Caki2 (cell line): ENCODE measurements around the gene CCDC186. TPM values are rescaled to one million over a fixed set of nuclear protein-coding genes. Genes with fewer than 3 reads are reported as not detected.
A peak's percentile ranks its signal among the peaks of the same experiment; 100 is the strongest.

ENCODE experiments used
- DNase-seq: peaks from one replicate; pipeline ENCODE4 v3.0.0-alpha.2; 2015; ENCODE audit warnings: low read depth
- in situ Hi-C: cut with HindIII; loops from 2 replicates; pipeline ENCODE4 v1.10.0; 2016; ENCODE audit warnings: low sequenced_read_pairs, low pct_unique_long_range_greater_than_20kb, mixed read lengths
- total RNA-seq: library from RNA; depleted of rRNA; stranded (reverse); fragments of >200 nt; shearing (Covaris generic); gene quantifications from 2 replicates; pipeline ENCODE4 v1.2.3, GENCODE V29; 2014; ENCODE audit warnings: low replicate concordance; rRNA removed

Gene CCDC186
- 0.49 and 1.6 TPM in 2 replicates for total RNA-seq

DNA sequence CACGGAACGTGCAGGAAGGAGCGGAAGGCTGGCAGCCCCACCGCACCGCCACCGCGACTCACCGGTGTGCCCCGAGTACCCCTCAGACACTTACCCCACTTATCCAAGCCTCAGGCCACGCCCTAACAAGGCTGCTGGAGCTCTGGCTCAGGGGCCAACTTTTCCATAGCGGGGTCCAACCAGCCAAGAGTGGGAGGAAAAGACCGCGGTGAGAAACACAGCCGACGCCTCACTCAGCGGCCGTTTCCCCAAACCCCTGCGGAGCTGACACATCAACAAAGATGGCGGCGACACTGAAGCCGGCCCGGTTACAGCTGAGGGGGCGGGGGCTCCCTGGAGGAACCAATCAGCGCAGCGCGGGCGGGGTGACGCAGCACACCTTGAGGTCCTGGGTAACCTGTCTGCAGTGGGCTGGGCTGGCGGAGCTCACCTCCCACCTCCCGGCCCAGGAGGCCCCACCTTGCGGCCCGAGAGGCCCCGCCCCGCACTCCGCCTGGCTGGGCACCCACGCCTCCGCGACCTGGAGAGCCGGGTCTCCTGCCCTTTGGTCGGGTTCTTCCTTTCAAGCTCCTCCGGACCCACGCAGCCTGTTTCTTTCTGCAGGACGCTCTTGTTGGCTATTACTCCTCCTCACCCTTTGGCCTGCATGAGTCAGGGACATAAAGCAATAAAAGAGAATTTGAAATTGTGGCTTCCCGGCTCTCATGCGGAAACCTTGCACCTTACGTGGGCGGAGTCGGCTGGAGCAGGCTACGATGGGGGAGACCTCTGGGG is at the start of gene CCDC186:
Gene CCDC186, minus strand, starts transcription at position 283 of the 774 bp plus-strand sequence. CDS start 10,935 bp downstream, outside the sequence.
- in situ Hi-C loops = no loop called here
- peak; percentile 93 for DNase-seq

DNA sequence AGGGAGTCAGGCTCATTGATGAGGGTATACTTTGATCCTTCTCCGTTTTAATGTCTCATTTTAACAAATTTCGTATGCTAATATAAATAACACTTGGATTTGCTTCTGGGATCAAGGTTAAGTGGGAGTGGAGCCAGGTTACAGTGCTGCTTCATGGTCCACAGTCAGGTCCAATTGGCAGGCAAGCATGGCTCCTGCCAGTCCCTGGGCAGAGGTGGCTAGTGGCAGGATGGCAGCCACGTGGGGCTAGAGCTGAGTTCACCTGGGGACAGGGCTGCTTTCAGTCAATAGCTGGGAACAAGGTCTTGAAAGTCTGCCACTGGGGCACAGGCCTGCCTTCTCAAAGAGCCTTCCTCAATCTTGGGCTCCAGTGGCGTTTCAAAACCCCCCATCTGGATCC is 49.1 kb upstream of the CCDC186 start:
- in situ Hi-C loops = no loop called here
- DNase-seq = no peak

DNA sequence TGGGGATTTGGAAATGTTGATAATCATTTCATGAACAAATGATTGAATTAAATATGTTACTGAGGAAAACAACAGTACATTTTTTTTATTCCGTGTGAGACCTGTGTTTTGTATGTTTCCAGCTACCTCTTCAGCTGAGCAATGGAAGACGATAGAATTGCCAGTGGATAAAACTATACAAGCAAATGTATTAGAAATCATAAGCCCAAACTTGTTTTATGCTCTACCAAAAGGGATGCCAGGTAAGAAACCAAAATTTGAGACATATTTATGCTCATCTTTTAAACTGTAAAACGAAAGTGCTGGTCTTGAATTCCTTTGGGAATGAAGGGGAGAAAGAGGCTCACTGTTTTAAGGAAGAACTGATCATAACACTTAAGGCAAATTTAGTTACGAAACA is 47.2 kb upstream of the CCDC186 start:
- in situ Hi-C loops = no loop called here
- DNase-seq = no peak

DNA sequence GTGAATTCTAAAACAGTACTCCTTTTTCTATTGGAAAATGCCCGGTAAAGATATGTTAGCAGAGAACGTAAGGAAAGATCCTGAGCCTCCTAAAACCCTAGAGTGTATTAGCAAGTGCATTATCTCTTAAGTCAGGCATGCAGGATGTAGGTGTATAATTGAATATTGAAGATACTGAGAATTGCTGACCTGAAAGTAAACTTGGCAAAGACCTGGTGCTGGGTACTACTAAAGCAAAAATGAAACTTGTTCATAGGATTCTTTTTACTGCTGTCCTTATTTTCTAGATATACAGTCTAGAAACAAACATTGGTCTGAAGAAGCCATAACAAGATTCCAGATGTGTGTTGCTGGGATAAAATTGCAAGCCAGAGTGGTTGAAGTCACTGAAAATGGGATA is 46.3 kb upstream of the CCDC186 start:
- DNase-seq = no peak
- in situ Hi-C loops = no loop called here

DNA sequence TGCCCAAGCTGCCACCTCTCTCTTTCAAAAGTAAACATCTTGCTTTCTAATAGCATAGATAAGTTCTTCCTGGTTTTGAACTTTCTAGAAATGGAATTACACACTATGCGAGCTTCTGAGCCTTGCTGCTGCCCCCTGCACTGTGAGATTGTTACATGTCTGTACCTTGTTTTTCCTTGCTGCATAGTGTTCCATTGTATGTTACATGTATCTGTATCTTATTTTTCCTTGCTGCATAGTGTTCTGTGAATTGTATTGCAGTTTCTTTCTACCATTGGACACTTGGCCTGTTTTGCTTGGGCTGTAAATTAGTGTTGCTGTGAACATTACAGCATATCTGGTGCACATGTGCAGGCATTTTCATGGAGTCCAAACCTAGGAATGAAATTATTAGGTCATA is 41.0 kb upstream of the CCDC186 start:
- no peak for DNase-seq
- in situ Hi-C loops = no loop called here

DNA sequence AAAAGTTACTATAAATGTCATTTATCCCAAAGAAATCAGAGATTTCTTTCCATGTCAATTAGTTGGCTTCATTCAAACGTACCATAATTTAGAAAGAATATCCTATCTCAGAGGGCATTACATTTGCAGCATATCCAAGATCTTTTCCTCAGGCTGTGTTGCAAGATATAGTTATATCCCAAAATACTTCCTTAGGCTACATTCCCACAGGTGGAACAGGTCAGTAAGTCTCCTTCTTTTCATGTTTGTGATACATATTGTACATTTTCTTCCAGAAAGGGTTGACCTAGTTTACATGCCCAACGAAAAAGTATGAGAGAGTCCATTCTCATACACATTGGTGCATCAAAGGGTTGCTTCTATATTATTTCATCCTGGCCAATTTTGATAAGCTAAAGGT is 38.1 kb upstream of the CCDC186 start:
- in situ Hi-C loops = no loop called here
- no peak for DNase-seq

DNA sequence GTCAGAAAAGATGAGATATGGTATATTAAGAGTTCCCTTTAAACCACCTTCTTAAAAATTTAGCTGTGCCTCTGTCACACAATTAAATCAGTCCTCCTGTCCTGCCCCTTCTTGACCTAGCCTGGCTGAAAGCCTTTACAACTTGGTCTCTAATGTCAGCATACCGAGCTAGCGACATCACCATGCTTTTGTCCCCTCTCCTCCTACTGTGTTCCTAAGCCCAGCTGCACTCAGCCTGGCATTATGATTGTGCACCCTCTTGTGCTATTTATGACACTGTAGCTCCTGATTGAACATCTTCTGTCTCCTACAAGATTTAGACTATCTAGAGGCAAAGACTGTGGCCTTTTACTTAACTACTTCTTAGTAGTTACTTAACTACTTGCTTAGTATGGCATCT is 34.3 kb upstream of the CCDC186 start:
- no peak for DNase-seq
- in situ Hi-C loops = no loop called here

DNA sequence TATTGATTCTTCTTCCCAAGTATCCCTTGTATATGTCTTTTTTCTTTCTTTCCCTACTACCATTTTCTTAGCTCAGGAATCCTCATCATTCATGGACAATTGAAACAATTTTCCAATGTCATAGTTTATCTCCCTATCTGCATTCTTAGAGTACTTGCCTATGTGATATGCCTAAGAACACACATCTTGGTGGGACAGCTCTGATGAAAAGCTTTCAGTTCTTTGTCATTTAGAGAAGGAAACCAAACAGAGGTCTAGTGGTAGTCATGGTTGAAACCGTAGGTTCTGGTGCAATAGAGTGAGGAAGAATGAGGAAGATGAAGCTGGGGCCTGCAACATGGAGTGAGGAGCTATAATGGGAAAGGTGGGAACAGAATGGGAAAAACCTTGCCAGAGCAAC is 33.3 kb upstream of the CCDC186 start:
- DNase-seq = no peak
- in situ Hi-C loops = no loop called here

DNA sequence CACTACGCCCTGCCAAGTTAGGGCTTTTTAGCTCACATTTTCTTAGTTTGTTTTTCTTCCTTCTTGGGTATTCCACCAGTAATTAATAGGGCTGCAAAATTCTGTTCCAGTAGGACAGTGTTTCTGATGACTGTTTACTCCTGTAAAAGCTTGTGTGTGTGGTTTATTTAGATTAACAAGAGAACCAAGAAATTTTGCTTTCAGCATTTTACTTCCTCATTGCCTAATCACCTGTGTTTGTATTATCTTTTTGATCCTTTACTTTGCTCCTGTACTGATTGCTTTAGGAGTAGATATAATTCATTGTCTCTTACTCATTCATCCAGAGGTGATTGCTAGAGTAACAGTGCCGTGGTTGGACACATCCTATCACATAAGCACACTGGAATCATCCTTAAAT is 32.9 kb upstream of the CCDC186 start:
- no peak for DNase-seq
- in situ Hi-C loops = no loop called here

DNA sequence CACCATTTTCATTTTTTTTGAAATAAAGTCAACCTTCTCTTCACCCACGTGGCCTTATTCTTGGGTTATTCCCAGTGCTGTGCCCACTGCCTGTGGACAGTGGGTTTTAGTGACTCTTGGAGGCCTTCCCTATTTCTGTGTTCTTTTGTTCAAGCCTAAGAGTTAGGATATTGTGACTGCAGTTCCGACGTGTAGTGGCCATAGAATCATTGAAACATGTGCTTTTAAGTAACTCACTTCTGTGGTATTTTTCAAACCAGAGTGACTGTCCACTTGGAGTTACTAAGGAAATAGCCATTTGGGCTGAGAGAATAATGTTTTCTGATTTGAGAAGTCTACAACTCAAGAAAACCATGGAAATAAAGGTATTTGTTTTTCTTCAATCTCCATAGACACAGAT is 28.8 kb upstream of the CCDC186 start:
- no peak for DNase-seq
- in situ Hi-C loops = no loop called here

DNA sequence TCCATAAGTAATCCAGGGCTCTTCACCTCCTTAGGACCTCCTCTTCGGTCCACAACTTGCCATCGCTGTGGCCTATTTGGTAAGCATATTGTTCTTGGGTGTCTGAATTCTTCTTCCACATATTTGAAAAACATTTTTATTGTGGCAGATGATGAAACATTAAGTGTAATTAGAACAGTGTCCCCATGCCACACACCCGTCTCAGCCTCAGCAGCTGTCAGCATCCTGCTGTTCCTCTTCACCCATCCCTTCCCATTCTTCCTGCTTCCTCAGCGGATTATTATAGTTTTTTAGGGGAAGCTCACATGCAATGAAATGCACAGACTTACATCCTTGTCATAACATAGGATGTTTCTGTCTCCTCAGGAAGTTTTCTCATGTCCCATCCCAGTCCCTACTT is 25.2 kb upstream of the CCDC186 start:
- in situ Hi-C loops = no loop called here
- no peak for DNase-seq

DNA sequence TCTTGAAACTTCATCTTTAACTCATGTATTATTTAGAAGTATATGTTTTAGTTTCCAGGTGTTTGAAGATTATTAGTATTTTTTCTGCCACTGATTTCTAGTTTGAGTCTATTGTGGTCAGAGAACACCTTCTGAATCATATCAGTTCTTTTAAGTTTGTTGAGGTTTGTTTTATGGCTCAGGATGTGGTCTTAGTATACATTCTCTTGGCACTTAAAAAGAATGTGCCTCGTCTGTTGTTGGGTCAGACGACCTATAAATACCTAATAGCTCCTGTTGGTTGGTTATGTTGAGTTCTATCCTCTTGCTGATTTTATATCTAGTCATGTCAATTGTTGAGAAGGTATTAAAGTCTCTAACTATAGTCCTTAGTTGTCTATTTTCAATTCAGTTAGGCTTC is 21.1 kb upstream of the CCDC186 start:
- DNase-seq = no peak
- in situ Hi-C loops = no loop called here

DNA sequence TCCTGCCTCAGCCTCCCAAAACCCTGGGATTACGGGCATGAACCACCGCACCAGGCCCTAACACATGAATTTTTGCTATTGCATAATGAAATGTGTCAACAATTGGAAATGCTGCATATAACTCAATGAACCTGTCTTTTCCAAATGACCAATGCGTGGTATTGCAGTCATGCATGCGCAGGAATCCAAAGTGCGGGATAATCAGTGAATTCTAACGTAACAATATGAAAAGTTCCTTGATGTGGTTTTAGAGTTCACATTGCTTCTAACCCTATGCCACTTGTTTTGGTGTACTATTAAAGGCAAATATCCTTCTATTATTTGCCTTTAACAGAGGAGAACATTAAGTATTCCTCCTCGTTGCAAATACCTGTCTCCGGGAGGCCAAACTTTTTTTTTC is 15.7 kb upstream of the CCDC186 start:
- in situ Hi-C loops = no loop called here

DNA sequence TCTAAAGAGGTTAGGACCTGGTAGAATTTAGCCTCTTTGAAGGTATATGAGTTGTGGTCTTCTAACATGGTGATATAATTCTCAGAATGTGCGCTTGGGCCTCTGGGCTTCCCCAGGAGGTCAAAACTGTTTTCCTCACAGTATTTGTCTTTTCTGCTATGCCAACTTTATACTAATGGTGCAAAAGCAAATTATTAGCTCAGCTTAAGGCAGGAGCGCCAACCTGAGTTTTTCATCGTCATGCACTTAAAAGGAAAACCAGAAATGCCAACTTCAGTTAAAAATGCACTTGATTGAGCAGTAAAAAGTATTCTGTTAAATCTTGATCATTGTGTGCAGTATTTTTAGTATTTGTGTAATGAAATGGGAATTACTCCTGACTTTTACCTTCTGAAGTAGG is 14.9 kb upstream of the CCDC186 start:
- in situ Hi-C loops = no loop called here
- DNase-seq = no peak

More for the DNA sequence above, 15.7 kb upstream of the CCDC186 start:
- no peak for DNase-seq

DNA sequence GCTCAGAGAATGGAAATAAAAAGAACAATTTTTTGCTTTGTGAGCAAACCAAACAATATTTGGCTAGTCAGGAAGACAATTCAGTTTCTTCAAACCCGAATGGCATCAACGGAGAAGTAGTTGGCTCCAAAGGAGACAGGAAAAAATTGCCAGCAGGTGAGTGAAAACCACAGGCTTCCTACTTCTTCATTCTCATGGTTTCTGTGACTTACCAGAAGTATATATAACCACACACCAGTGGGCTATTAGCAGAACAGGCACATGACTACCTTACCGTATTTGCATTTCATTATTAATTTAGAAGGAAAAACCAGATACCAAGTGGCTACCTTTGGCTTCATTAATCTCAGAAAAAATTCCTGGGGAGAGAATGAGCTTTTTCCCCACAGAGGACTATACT is 14.0 kb upstream of the CCDC186 start:
- in situ Hi-C loops = no loop called here
- DNase-seq = no peak

DNA sequence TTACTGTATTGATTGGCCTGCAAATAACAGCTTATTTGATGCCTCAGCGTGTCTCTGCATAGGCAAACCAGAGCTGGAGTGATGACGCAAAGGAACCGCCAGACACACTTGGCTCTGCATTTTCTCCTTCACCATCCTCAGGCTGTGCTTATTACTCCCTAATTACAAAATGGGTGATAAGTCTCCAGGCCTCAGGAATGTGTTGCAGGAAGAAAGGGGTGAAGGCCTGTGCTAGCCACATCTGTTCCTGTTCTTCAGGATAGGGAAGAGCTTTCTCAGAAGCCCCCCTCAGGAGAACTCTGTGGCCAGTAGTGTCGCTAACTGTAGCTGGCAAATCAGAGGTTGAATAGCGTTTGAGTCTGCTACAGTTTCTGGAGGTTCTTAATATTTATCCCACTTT is 10.3 kb upstream of the CCDC186 start:
- in situ Hi-C loops = no loop called here
- no peak for DNase-seq

DNA sequence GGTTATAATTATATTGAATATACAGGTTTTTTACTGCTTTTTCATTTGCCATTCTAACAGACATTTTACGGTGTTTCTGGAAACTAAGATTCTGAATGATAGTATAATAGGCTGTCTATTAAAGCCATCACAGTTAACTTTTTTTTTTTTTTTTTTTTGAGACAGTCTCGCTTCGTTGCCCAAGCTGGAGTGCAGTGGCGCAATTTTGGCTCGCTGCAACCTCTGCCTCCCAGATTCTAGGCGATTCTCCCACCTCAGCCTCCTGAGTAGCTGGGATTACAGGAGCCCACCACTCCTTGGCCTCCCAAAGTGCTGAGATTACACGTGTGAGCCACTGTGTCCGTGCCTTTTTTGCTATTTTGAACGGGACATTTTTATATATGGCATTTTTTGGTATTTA is 9.6 kb upstream of the CCDC186 start:
- in situ Hi-C loops = no loop called here
- DNase-seq = no peak

DNA sequence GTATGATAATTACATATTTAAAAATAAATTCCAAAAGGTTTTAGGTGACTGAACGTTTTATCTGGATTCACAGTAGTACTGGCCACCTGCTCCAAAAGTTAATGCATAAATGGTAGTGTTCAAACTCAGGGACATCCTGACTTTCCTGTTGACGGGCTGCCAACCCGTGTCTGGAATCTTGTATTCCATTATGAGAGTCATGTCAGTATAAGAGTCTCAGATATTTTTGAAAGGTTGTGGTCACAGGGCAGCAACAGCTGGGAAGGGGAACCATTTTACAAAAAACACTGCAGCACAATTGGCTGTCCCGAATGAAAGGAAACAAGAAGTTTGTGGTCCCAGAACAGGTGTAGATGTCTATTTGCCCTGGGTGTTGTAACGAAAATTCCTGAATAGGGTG is 8.0 kb upstream of the CCDC186 start:
- no peak for DNase-seq
- in situ Hi-C loops = no loop called here

DNA sequence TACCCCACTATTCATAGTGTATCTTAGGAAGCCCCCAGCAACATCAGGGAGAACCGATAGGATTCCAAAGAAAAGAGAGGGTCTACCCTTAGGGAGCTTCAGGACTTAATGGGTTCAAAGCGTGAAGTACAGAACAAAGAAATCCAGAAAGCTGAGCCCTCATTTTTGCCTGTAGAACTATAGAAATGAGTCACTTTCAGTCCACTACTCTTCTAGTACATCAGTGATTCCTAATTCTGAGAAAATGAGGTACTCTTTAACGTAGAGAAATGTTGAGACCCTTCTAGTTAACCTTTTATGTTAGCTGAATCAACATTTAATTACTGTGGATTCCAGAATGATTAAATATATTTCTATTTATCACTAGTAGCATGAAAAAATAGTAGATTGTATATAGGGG is 6.9 kb upstream of the CCDC186 start:
- in situ Hi-C loops = no loop called here
- DNase-seq = no peak

DNA sequence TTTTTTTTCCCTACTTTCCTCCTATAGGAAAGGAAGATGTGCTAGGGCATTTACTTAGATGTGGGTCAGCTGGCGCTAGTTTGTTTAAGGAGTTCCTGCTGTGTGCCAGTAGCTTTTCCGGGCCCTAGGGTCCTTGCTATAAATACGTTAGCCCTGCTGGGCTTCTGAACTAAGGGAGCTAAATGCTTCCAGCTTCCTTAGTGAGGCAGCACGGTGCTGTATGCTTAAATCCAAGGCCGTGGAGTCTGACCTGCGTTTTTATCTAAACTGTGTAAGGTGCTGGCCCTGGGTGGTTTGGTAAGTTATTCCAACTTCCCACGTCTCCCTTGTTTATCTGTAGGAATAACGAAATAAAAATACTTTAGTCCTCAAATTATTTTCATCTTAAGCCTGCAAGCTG is 5.7 kb upstream of the CCDC186 start:
- in situ Hi-C loops = no loop called here
- no peak for DNase-seq
